ENCODE measurements around the gene NKD2.

- TF ChIP-seq CTCF (IDR thresholded peaks at IDR 0.05; ENCODE audit: poor library complexity) = no peak
- TF ChIP-seq EZH2phosphoT487 (IDR thresholded peaks at IDR 0.05; ENCODE audit: low read depth, severe bottlenecking, unreplicated experiment) = no peak
- TF ChIP-seq EZH2 (IDR thresholded peaks at IDR 0.05; ENCODE audit: borderline replicate concordance) = no peak
Measured at GRCh38 chr5:1033178-1033577, 24.6 kb downstream of the NKD2 start.
